Type B pancreatic cell (in vitro differentiated cells): Measurements from ENCODE around the gene ATRN. TPM values are rescaled to one million over a fixed set of nuclear protein-coding genes. Genes with fewer than 3 reads are reported as not detected.
A peak's percentile ranks its signal among the peaks of the same experiment; 100 is the strongest.
"Not testable (repeated sequence)": the region's sequence is repeated elsewhere in the genome, so short reads cannot be mapped to it uniquely, and the experiment has no call there.

ENCODE experiments used
- DNase-seq: peaks from one replicate; pipeline ENCODE4 v3.0.0; 2021; ENCODE audit warnings: mixed read lengths; ENCODE audit not compliant: unreplicated experiment; ENCODE audit errors: extremely low spot score
- H3K27ac Mint-ChIP-seq: 2 replicates; pipeline ENCODE4 v1.8.0; 2021; ENCODE audit warnings: mild to moderate bottlenecking, mixed read lengths
- H3K27me3 Mint-ChIP-seq: 2 replicates; pipeline ENCODE4 v1.8.0; 2021; ENCODE audit warnings: mixed read lengths
- H3K36me3 Mint-ChIP-seq: 2 replicates; pipeline ENCODE4 v1.8.0; 2021; ENCODE audit warnings: mixed read lengths
- H3K4me1 Mint-ChIP-seq: one replicate; pipeline ENCODE4 v1.8.0; 2021; ENCODE audit warnings: mixed read lengths; ENCODE audit not compliant: unreplicated experiment
- H3K4me3 Mint-ChIP-seq: 2 replicates; pipeline ENCODE4 v1.8.0; 2021; ENCODE audit warnings: mild to moderate bottlenecking, mixed read lengths
- H3K9me3 Mint-ChIP-seq: 2 replicates; pipeline ENCODE4 v1.8.0; 2021; ENCODE audit warnings: mixed read lengths
- CTCF ChIP-seq: fragments of 200-600 bp; sonication (generic); conservative IDR thresholded peaks from 2 replicates; pipeline ENCODE4 v1.5.0; 2021; ENCODE audit warnings: antibody characterized with exemption, mild to moderate bottlenecking
- total RNA-seq: library from RNA; stranded (reverse); gene quantifications from 2 replicates; pipeline ENCODE4 v1.2.1, GENCODE V29; 2021; ENCODE audit warnings: low replicate concordance

ATRN gene
- total RNA-seq, 1 donor from 2014 or later: 36.9 TPM

DNA sequence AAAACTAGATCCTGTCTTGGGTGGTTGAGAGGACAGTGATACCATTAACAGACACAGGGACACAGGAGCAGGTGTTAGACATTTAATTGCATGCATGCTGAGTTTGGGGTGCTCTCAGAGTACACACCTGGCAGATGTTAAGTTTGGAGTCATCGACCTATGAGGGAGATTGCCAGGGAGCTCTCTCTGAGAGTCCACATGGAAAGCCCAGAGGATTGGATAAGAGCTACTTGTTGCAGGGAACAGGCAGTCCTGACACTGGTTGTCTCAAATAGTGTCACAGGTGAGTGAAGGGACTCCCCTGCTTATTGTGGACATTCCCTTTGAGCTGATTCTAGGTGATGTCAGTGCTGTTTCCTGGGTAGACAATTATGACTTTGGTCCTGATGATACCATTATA lies 3.1 kb downstream of the ATRN start:
- no peak for TF ChIP-seq CTCF
- Mint-ChIP-seq H3K9me3 (no peaks in the 10 kb centered on the region), H3K27me3 (no peaks in the 10 kb centered on the region), H3K36me3 (peaks cover 14% of the 10 kb centered on the region), H3K4me1 (peaks cover 27% of the 10 kb centered on the region), H3K4me3 (peak overlapping the region; percentile 48), H3K27ac (peak overlapping the region; percentile 38)
- DNase-seq: no peak

GRCh38 chr20:3477003-3477860 lies 6.4 kb downstream of the ATRN start:
- peaks cover 18% of the 10 kb centered on the region for H3K36me3 Mint-ChIP-seq
- H3K27me3 Mint-ChIP-seq, DNase-seq, H3K27ac Mint-ChIP-seq, H3K9me3 Mint-ChIP-seq, H3K4me3 Mint-ChIP-seq: not testable (repeated sequence)
- peaks cover 22% of the 10 kb centered on the region for H3K4me1 Mint-ChIP-seq

GRCh38 chr20:3477861-3478544 lies 7.2 kb downstream of the ATRN start:
- no peak overlapping the region for H3K4me3 Mint-ChIP-seq
- no peaks in the 10 kb centered on the region for H3K27me3 Mint-ChIP-seq
- H3K9me3 Mint-ChIP-seq: no peaks in the 10 kb centered on the region
- H3K4me1 Mint-ChIP-seq: peaks cover 15% of the 10 kb centered on the region
- no peak overlapping the region for H3K27ac Mint-ChIP-seq
- no peak for TF ChIP-seq CTCF
- peaks cover 18% of the 10 kb centered on the region for H3K36me3 Mint-ChIP-seq
- no peak for DNase-seq

DNA sequence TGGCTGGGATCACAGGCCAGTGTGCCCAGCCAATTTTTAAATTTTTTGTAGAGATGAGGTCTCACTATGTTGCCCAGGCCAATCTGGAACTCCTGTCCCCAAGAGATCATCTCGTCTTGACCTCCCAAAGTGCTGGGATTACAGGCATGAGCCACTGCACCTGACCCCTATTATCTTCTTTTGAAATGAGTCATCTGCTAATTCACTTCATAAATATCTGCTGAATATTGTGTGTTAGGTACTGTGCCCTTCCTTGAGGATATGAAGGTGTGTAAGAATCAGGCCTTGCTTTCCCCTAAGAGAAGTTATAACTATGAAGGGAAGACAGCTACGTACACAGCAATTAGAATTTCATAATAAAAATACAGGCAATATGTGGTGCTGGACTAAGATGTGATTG lies 8.2 kb downstream of the ATRN start:
- H3K27me3 Mint-ChIP-seq: no peaks in the 10 kb centered on the region
- H3K27ac Mint-ChIP-seq: no peak overlapping the region
- peaks cover 8% of the 10 kb centered on the region for H3K36me3 Mint-ChIP-seq
- DNase-seq: no peak
- no peaks in the 10 kb centered on the region for H3K9me3 Mint-ChIP-seq
- H3K4me3 Mint-ChIP-seq: no peak overlapping the region
- no peak for TF ChIP-seq CTCF
- H3K4me1 Mint-ChIP-seq: peaks cover 5% of the 10 kb centered on the region

DNA sequence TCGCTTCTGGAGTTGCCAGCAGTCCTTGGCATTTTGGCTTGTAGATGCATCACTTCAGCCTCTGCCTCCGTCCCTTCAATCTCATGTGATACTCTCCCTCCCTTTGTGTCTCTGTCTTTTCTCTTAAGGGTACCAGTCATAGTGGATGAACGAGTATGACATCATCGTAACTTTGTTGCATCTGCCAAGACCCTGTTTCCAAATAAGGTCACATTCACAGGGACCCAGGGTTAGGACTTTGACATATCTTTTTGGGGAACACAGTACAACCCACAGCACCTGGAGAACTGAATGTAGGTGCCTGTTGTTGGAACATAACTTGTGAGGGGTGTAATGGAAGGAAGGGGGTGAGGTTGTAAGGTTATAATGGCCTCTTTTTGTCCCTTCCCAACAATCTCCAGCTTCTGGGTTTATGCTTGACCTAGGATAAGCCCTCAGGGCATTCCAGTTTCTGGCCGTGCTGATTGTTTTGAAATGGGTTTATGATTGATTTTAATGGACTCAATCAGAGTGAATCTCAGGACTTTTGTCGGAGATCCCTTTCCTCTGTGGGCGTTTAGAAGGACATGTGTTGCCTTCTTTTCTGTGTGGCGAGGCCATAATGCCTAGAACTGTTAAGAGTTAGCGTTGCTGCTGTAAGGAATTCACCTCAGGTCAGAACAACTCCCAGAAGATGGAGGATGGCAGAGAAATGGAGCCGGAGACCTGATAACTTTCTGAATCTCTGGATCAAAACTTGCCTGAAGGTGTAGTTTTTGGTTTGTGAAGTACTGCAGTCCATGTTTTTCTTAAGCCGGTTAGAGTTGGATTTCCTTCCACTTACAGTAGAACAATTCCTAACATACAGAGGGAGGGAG lies 9.2 kb downstream of the ATRN start:
- Mint-ChIP-seq H3K4me1 (peaks cover 4% of the 10 kb centered on the region), H3K9me3 (no peaks in the 10 kb centered on the region), H3K36me3 (peaks cover 8% of the 10 kb centered on the region), H3K27ac (no peak overlapping the region), H3K4me3 (no peak overlapping the region), H3K27me3 (no peaks in the 10 kb centered on the region)
- no peak for TF ChIP-seq CTCF
- DNase-seq: no peak
